BE2C (cell line): Measurements from ENCODE around the gene PFKL.
"Not testable (repeated sequence)": the region's sequence is repeated elsewhere in the genome, so short reads cannot be mapped to it uniquely, and the experiment has no call there.

Experiments
- DNase-seq: peaks from one replicate; pipeline ENCODE4 v3.0.0-alpha.2; 2020
- H3K27me3 ChIP-seq: fragments of 250-450 bp; sonication (Bioruptor Pico); 2 replicates; pipeline ENCODE4 v1.5.1; 2020; ENCODE audit warnings: mild to moderate bottlenecking
- H3K36me3 ChIP-seq: fragments of 250-450 bp; sonication (Bioruptor Pico); 2 replicates; pipeline ENCODE4 v1.5.1; 2020; ENCODE audit warnings: mild to moderate bottlenecking
- H3K4me1 ChIP-seq: fragments of 250-450 bp; sonication (Bioruptor Pico); 2 replicates; pipeline ENCODE4 v1.5.1; 2020
- H3K4me3 ChIP-seq: 2 replicates; pipeline ENCODE4 v1.5.1; 2011; ENCODE audit warnings: low read depth, low read length
- H3K9me3 ChIP-seq: fragments of 250-450 bp; sonication (Bioruptor Pico); 2 replicates; pipeline ENCODE4 v1.5.1; 2020
- CTCF ChIP-seq: IDR thresholded peaks from 2 replicates; pipeline ENCODE4 v1.5.1; 2012; ENCODE audit warnings: mild to moderate bottlenecking, low read depth, low read length

PFKL gene

GRCh38 chr21:44335266-44336059, 35.6 kb downstream of the PFKL start:
- no peaks in the 10 kb centered on the region for H3K36me3 ChIP-seq
- H3K4me3 ChIP-seq = no peak overlapping the region
- no peaks in the 10 kb centered on the region for H3K27me3 ChIP-seq
- no peak for TF ChIP-seq CTCF
- DNase-seq = no peak
- H3K4me1 ChIP-seq = peaks cover 5% of the 10 kb centered on the region
- no peaks in the 10 kb centered on the region for H3K9me3 ChIP-seq

GRCh38 chr21:44337449-44337848, 37.6 kb downstream of the PFKL start:
- no peak overlapping the region for H3K4me3 ChIP-seq
- H3K4me1 ChIP-seq = peaks cover 5% of the 10 kb centered on the region
- TF ChIP-seq CTCF = no peak
- H3K9me3 ChIP-seq = no peaks in the 10 kb centered on the region
- no peak for DNase-seq
- no peaks in the 10 kb centered on the region for H3K27me3 ChIP-seq
- H3K36me3 ChIP-seq = no peaks in the 10 kb centered on the region

GRCh38 chr21:44337941-44338895, 38.4 kb downstream of the PFKL start:
- Histone ChIP-seq H3K9me3 (no peaks in the 10 kb centered on the region), H3K4me1 (peaks cover 5% of the 10 kb centered on the region), H3K27me3 (no peaks in the 10 kb centered on the region), H3K36me3 (no peaks in the 10 kb centered on the region), H3K4me3 (peak overlapping the region; percentile 55)
- DNase-seq = peak; percentile 69
- peak; percentile 56 for TF ChIP-seq CTCF

GRCh38 chr21:44338971-44339910, 39.4 kb downstream of the PFKL start, which contains the start of gene CFAP410:
Gene CFAP410 (minus strand): TSS chr21:44339390. CDS start chr21:44339194, 196 bp downstream.
- no peaks in the 10 kb centered on the region for H3K36me3 ChIP-seq
- peak within 1 kb of the TSS; percentile 94 for H3K4me3 ChIP-seq
- no peak for TF ChIP-seq CTCF
- H3K9me3 ChIP-seq = no peaks in the 10 kb centered on the region
- peaks cover 5% of the 10 kb centered on the region for H3K4me1 ChIP-seq
- no peaks in the 10 kb centered on the region for H3K27me3 ChIP-seq
- peak; percentile 97 for DNase-seq

- not testable (repeated sequence) for H3K4me1 ChIP-seq, H3K9me3 ChIP-seq, H3K4me3 ChIP-seq, DNase-seq, H3K36me3 ChIP-seq, H3K27me3 ChIP-seq
Observed at GRCh38 chr21:44341726-44342458, 42.0 kb downstream of the PFKL start.

- H3K4me3 ChIP-seq, H3K36me3 ChIP-seq, H3K9me3 ChIP-seq, H3K27me3 ChIP-seq, H3K4me1 ChIP-seq, DNase-seq: not testable (repeated sequence)
Observed at GRCh38 chr21:44342981-44343380, 43.1 kb downstream of the PFKL start.
